ENCODE measurements around the gene PANX3. TPM values are rescaled to one million over a fixed set of nuclear protein-coding genes. Genes with fewer than 3 reads are reported as not detected.
A peak's percentile ranks its signal among the peaks of the same experiment; 100 is the strongest.

Gene PANX3
- total RNA-seq, 1 donor from 2014 or later, result not detected

- peaks cover 2% of the 10 kb centered on the region for H3K9me3 Mint-ChIP-seq (ENCODE audit: unreplicated experiment)
- peaks cover 3% of the 10 kb centered on the region for H3K27me3 Mint-ChIP-seq (ENCODE audit: unreplicated experiment)
- peak within 1 kb of the TSS; percentile 99 for H3K27ac Mint-ChIP-seq (ENCODE audit: unreplicated experiment)
- no peaks in the 10 kb centered on the region for H3K36me3 Mint-ChIP-seq (ENCODE audit: unreplicated experiment)
- H3K4me3 Mint-ChIP-seq (ENCODE audit: unreplicated experiment), result peak within 1 kb of the TSS; percentile 90
- no peak for TF ChIP-seq CTCF (IDR thresholded peaks at IDR 0.05; ENCODE audit: partially characterized antibody, unreplicated experiment)
- DNase-seq, result peak; percentile 88
- H3K4me1 Mint-ChIP-seq (ENCODE audit: low read depth, unreplicated experiment), result peaks cover 12% of the 10 kb centered on the region
Observed at GRCh38 chr11:124622531-124623451, 11.6 kb downstream of the PANX3 start, which contains the start of gene TBRG1. TBRG1 (plus strand) TSS chr11:124622864; CDS start chr11:124623084, 220 bp downstream.

- peaks cover 2% of the 10 kb centered on the region for H3K9me3 Mint-ChIP-seq (ENCODE audit: unreplicated experiment)
- no peak for DNase-seq
- peak overlapping the region; percentile 99 for H3K27ac Mint-ChIP-seq (ENCODE audit: unreplicated experiment)
- no peaks in the 10 kb centered on the region for H3K27me3 Mint-ChIP-seq (ENCODE audit: unreplicated experiment)
- H3K36me3 Mint-ChIP-seq (ENCODE audit: unreplicated experiment), result no peaks in the 10 kb centered on the region
- H3K4me1 Mint-ChIP-seq (ENCODE audit: low read depth, unreplicated experiment), result peaks cover 12% of the 10 kb centered on the region
- peak overlapping the region; percentile 90 for H3K4me3 Mint-ChIP-seq (ENCODE audit: unreplicated experiment)
- no peak for TF ChIP-seq CTCF (IDR thresholded peaks at IDR 0.05; ENCODE audit: partially characterized antibody, unreplicated experiment)
Observed at GRCh38 chr11:124623861-124624525, 12.8 kb downstream of the PANX3 start.

GRCh38 chr11:124625504-124626168, 14.4 kb downstream of the PANX3 start:
- no peaks in the 10 kb centered on the region for H3K36me3 Mint-ChIP-seq (ENCODE audit: unreplicated experiment)
- no peak overlapping the region for H3K4me3 Mint-ChIP-seq (ENCODE audit: unreplicated experiment)
- no peak for DNase-seq
- H3K27ac Mint-ChIP-seq (ENCODE audit: unreplicated experiment), result no peak overlapping the region
- H3K9me3 Mint-ChIP-seq (ENCODE audit: unreplicated experiment), result peaks cover 2% of the 10 kb centered on the region
- no peaks in the 10 kb centered on the region for H3K27me3 Mint-ChIP-seq (ENCODE audit: unreplicated experiment)
- no peak for TF ChIP-seq CTCF (IDR thresholded peaks at IDR 0.05; ENCODE audit: partially characterized antibody, unreplicated experiment)
- peaks cover 12% of the 10 kb centered on the region for H3K4me1 Mint-ChIP-seq (ENCODE audit: low read depth, unreplicated experiment)

- Mint-ChIP-seq H3K27ac (ENCODE audit: unreplicated experiment) (no peak overlapping the region), H3K36me3 (ENCODE audit: unreplicated experiment) (no peaks in the 10 kb centered on the region), H3K9me3 (ENCODE audit: unreplicated experiment) (peaks cover 2% of the 10 kb centered on the region), H3K4me3 (ENCODE audit: unreplicated experiment) (no peak overlapping the region), H3K27me3 (ENCODE audit: unreplicated experiment) (no peaks in the 10 kb centered on the region), H3K4me1 (ENCODE audit: low read depth, unreplicated experiment) (peaks cover 10% of the 10 kb centered on the region)
- TF ChIP-seq CTCF (IDR thresholded peaks at IDR 0.05; ENCODE audit: partially characterized antibody, unreplicated experiment), result no peak
- DNase-seq, result no peak
Observed at GRCh38 chr11:124627546-124627945, 16.3 kb downstream of the PANX3 start.
